Bone marrow (tissue), 2 donors: Measurements from ENCODE around the gene AIG1.

Experiments
- DNase-seq, 2 donors: peaks; one replicate each; lab custom pipeline; 2025; lab: John Stamatoyannopoulos, UW

The AIG1 gene

DNA sequence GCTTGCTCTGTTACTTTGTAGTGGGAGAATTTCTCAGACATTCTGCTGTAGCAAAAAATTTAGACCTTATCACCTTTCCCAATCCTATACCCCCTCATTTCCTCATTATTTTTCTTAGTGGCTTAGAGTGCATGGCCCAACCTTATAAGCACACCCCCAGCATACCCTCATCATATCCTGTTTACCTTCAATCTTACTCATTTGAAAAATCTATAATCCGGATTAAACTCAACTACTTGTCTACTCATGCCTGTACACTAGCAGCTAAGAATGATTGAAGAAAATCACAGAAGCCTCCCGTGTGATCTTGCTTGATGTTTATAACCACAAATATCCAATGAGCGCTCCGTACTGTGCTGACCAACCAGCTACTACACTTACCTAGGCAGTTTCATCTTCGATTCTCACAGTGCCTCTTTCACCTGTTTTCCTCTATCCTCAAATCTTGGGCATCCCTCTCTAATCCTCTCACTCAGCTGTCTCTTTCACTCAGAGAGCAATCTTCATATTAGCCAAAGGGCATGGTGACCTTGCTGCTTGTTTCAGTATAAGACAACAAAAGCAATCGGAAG is 36.6 kb downstream of the AIG1 start:
- no peak for DNase-seq

DNA sequence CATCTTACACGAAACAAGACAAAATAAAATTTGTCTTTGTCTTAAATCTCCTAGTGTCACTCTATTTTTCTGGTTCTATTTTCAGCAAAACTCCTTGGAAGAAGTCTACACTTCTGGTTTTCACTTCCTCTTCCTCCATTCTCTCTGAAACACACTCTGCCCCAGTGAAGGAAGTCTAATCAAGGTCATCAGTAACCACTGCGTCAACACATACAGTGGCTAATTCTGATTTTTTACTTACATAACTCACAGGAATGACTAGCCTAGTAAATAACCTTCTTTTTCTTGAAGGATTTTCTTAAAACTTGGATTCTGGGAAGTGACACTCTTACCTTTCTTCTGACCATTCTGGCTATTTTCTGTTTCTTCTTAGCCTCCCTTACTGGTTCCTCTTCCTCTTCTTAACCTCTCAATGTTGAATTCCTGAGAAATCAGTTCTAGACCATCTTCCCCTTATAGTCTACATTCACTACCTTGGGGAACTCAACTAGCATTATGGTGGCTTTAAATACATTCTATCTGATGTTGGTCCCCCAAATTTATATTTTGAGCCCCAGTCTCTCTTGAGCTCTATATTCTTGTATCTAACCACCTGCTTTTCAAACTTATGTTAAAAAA is 37.5 kb downstream of the AIG1 start:
- no peak for DNase-seq

DNA sequence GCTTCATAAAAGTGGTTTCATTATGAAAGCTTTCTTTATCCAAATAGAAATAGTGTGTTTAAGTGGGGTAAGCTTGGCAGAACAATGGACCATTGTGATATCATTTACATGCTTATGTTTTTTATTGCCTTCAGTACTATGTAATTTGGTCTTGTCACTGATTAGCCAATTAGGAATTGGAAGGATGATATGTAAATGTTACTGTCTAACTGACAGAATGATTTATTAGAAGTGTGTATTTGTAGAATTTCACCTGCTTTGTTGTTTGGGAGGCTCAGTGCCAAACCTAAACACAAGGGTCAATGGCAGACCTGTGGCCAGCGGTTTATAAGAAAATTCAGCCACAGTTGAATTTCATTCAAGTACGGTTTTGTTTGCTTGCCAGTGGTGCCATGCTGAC is 39.0 kb downstream of the AIG1 start:
- no peak for DNase-seq

DNA sequence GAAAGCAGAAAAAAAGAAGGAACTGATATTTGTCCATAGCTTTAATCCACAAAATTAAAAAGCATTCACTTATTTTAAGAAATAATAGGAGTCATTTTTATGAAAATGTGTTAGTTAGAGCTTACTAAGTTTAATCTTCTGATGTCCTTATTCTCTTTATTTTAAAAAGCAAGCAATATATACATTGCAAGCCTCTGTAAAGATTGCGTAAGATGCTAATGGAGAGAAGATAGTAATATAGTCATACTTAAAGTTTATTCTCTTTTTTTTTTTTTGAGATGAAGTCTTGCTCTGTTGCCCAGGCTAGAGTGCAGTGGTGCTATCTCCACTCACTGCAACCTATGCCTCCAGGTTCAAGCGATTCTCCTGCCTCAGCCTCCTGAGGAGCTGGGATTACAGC is 39.7 kb downstream of the AIG1 start:
- no peak for DNase-seq

DNA sequence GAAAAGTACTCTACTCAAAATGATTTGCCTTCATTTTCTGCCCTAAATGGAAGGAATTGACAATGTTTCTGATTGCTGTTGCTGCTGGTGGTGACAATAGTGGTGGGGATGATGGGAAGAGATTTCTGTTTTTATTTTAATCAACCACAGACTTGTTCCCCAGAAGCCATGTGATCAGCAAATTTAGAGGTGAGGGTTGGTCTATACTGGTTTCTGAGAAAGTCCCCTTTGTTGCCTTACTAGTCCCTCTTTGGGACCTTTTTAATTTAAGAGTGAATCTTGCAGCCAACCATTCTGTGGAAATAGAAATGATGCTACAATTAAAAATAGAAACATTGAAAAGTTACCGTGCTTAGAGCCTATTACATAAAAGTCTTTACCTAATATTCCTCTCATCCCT is 43.2 kb downstream of the AIG1 start:
- no peak for DNase-seq

DNA sequence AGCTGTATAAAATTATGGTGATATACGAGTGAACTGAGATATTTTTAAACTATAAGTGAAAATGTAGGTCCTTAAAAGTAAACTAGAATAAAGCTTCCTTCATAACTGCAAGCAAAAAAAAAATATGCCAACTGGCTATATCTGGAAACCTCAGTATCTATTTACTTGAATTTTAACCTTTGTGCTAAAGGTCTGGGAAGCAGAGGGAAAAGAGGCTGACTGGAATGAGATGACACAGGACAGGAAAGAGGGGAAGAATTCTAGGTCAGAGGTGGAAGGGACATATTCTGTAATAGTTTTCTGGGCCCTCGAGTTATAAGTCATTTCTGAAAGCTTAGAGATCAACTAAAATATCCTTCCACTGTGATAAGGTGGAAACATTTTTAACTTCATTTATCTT is 46.8 kb downstream of the AIG1 start:
- DNase-seq: no peak

DNA sequence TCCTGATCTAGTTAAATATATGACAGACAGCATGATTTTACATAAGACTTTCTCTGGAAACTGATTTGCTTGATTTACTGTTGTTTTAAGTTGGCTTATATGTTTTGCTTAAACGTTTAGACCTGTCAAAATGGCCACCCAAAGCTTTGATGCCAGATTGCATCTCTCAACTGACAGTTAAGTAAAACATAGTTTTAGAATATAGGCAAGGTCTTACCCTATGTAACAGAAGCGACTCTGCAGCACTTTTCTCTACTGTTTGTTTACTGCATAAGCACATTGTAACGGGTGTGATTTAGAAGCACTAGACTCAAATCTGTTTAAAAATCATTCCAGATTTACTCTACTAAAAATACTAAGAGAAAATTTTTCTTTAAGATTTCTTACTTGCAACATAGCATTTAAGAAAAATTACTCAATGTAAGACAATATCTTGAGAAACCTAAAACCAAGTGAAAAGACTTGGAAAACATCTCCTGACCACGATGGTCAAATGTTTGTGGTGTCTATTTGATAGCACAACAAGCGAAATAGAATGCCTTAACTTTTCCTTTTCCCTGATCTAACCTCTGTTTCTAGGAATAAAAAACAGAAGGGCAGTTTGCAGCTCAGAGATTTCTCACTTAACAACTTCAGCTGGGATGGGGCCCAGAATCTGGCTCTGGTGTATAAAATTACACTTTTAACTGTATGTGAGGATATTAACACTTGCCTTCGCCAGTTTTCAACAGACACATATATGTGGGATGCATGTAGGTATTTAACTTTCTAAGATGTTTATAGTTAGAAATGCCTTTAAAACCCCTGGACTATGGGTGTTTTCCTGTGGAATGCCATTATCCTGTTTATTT is 47.4 kb downstream of the AIG1 start:
- no peak for DNase-seq

DNA sequence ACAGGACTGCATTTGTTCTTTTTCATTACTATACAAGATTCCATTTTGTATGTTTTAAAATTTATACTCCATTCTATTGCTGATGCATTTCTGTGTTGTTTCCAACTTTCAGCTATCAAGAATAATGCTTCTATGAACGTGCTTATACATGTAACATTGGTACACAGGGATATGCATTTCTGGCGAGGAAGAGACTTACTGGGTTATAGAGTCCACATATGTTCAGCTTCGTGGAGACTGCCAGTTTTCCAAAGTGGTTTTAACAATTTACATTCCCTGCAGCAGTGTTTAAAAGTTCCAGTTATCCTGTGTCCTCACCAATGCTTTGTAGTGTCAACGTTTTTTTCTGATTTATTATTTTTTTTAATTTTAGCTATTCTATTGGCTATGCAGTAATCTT is 48.5 kb downstream of the AIG1 start:
- no peak for DNase-seq

DNA sequence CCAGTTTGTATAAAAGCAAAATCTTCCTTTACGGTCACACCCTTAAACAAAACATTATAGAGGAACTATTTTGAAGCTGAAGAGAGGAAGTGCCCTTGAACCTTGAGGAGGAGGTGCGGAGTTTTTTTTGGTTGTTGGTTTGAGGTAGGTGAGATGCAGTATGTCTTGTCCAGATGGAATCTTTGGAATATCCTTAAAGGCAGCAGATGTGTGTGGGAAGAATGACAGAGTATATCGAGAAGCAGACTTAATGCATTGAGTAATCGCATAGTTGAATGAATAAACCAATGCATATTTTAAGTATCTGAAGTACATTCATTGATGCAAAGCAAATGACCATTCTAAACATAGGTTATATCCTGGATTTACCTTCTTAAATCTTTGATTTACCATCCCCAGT is 49.9 kb downstream of the AIG1 start:
- DNase-seq: no peak

DNA sequence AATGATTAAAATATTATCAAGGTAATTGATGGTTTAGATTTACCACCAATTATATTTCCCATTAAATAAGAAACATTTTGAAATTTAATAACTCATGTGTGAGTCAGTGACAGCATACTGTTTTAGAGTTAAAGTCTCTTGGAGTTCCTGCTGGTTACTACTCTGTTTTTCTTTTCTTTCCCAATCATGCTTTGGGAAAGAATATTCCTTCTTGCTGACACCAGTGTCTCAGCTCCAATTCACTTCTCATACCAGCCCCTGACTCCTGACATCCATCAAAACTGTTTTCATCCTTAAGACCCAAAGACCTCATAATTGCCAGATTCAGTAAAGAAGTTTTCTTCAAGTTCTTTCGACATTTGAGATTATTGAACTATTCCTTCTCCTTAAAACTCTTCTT is 50.3 kb downstream of the AIG1 start:
- no peak for DNase-seq

DNA sequence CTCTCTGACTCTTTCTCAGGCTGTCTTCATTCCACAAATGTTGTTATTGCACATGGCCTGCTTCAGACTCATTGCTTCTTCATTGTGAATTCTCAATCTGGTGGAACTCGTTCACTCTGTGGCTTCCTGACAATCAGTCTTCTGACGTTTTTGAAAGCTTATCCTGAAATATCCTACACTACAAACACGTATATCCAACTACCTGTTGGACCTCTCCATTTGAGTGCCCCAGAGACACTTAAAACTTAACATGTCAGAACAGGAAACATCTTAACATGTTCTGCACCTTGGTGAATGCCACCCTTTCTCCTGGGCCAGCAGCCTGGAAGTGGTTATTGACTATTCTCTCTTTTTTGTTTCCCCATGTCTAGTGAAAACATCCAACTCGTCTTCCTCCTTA is 50.8 kb downstream of the AIG1 start:
- no peak for DNase-seq

DNA sequence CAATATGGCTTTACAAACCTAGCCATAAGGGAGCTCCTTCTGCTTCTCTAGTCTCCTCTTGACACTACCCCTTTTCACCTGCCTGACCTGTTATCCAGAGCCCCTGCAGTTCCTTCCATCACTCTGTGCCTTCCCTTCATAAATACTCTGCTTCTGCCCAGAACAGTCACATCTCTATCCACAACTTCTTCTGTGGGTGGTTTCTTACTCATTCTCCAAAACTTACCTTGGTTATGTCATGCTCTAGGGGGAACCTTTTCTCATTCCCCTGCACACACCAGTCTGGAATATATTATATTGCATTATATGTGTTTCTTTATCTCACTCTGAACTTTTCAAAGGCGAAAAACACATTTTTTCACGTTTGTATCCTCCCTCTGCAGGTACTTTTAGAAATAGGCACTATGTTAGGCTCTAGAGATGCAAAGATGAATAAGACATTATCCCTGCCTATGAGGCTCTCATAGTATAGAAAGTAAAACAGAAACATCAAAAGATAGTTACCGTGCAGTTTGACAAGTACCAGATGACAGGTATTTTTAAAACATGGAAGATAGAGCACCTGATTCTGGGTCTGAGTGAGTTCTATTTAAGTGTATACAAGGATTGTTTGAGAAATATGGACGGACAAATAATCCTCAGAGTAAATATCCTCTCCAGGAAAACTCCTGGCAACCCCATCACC is 51.5 kb downstream of the AIG1 start:
- no peak for DNase-seq

DNA sequence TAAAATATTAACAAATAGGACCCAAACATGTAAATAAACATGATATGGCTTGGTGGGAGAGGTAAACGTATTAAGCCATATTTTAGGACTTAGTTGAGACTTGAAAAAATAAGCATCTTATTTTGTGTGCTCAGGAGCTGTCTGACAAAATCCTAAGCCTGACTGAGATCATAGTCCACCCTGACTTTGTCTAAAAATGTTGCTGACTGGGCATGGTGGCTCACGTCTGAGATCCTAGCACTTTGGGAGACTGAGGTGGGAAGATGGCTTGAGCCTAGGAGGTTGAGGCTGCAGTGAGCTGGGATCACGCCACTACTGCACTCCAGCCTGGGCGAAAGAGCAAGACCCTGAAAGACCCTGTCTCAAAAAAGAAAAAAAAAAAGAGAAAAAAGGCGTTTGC is 52.1 kb downstream of the AIG1 start:
- no peak for DNase-seq

DNA sequence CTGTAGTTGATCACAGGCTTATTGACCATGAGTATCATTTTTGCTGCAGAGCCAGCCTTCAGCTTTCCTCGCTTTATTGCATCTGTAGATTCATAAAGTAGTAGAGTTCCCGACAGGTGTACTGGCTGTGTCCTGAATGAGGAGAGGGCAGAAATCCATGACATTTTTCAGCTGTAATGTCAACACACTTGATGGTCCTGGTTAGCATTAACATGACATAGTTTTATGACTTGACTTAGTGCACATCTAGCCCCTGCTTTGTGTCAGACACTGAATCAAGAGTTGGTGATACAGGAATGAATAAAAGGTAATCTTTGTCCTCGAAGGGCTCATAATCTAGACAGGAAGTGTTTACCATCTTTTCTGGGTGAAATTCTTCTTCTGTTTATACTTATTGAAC is 55.0 kb downstream of the AIG1 start:
- no peak for DNase-seq

DNA sequence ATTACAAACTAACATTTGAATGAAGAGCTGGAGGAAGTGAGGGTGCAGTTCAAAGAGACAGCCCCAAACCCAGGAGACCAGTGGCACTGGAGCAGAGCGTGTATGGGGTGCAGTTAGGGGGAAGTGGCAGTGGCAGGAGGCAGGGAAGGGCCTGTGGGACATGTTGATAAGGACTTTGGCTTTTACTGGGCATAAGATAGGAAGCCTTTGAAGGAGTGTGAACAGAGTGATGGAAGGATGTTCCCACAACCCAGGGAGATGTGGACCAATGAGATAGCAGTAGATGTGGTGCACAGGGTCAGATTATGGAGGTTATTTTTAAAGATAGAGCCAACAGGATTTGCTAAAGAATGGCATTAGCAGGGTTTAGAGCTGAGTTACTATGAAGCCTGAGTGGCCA is 56.4 kb downstream of the AIG1 start:
- DNase-seq: no peak

DNA sequence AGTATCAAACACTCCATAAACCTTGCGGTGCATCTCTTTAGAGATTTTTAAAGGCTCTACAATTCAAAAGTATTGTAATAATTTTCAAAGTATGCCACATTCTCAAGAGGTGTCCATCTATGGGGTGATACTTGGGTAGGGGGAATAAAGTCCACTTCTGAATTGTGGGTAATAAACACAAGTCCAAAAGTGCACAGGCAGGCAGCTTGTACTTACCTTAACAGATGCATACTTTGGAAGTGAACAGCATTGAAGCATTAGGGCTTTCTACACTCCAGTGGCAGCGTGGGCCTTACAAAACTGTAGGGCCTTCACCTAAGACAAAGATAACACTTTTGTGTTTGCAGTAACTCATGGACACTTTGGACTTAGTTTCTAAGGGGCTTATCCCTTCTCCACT is 58.6 kb downstream of the AIG1 start:
- no peak for DNase-seq

DNA sequence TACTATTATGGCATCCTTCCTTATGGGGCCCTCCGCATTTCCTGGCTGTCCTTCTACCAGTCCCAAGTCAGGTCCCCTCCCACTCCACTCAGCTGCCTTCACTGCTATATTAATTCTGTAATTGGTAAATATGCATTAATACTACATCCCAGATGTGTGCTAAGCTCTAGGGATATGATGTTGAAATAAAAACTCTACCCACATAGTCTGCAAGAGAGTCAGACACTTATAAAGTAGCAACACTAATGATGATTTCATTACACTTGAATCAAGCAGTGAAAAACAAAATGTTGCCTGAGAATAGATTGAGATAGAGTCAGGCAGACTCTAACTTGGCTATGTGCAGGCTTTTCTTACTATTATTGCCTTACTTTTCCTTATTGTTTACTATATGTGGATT is 62.4 kb downstream of the AIG1 start:
- no peak for DNase-seq

DNA sequence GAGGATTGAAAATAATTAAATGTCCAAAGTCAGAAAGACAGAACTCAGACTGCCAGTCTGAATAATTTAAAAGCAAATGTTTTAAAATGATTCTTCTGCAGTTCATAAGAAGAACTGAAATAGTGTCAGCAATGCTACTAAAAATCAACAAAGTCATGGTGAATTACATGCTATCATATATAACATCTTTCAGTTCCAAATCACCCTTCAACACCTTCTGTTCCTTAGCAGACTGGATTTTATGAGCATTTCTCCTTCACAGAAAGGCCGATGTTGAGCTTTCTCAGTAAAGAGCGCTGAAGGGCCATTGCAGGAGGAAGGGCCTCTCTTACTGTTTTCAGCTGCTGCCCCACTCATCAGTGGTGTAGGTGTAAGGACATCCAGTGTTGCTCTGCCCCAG is 63.3 kb downstream of the AIG1 start:
- no peak for DNase-seq

DNA sequence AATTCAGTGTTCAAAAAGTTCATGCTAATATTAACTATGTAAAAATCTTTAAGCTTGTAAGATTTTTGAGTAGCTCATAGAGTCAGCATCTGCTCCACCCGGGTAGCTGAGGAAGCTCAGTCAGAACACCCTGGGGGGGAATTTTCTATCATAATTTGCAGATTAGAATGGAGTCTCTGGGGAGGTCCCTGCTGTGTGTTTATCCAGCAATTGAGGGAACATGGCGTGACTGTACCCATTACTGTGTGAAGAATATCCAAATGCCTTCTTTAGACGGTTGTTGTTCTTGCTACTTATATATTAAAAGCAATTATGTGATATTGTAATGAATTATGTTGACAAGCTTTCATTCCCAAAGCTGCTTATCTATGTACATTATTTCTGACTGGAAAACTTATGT is 64.8 kb downstream of the AIG1 start:
- DNase-seq: no peak

DNA sequence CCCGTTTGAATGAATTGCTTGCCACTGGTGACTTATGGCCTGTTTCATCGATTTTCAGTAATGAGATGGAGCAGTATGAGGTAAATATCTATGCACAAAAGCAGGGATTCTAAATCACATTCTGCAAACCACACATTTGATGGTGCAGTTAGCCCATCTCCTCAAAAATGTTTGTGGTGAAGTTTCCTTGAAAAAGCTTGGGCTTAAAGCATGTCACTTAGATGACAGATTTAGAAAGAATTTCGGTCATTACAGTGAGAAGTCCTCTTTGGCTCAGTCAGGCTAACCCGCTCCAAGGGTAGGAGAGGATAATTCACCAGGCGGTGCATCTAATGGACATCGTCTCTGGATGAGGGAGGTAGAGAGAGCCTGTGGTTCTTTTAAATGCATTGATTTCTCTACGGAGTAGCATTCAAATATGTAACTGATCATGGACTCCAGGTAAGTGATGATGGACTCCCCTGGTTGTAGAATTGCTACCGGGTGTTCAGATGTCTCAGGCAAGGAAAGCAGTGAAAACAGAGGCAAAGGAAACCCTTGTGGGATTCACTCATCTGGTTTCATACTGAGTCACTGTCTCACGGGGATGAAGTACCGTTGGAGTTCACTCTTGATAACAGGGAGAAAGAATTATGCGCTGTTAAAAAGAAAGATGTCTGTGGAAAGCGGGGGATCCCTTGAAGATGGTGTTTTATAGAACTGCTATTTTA is 65.3 kb downstream of the AIG1 start:
- DNase-seq: no peak

DNA sequence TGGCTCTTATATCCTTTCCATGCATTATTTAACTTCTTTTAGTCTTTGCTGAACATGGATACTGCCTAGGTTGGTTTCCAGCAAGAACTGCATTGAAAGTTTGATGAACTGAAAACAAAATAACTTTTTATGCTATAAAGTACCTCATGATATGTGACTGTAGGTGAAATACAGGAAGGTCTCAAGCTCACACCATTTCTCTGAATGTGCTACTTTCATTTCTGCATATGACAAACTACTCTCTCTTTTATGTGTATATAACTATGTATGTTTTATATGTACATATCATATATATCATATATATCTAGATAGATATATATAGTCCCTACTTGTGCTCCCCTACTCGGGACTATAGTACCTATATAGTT is 65.9 kb downstream of the AIG1 start:
- DNase-seq: no peak

DNA sequence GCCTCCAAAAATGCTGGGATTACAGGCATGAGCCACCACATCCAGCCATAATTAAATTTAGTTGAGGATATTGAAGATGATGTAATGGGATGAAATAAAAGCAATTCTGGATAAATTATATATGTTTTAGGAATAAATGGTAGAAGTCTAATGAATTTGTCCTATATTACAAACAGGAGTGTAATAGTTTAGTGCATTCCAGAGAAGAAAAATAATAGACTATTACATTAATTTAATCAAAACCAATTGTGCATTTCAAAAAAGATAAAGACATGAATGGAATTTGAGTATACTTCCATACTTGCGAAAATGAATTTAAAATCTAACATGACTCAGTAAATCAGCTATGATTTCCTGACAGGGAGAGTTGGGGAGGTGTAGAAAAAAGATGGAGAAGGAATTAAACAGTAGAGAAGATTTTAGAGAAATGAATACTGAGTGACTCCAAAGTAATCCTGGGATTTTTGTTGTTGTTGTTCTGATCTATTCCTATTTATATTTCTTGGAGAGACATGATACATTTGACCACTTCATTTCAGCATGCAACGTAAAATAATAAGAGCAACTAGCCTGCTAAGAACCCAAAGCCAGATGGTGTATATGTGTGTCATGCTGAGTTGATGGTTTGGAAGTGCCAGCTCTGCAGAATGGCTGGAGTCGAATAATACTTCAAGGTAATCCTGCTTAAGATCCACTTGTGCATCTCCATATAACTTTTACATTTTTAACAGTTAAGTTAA is 67.4 kb downstream of the AIG1 start:
- DNase-seq: no peak
